GM18520 (cell line): ENCODE data around the gene REC8.
"Not testable (repeated sequence)": the region's sequence is repeated elsewhere in the genome, so short reads cannot be mapped to it uniquely, and the experiment has no call there.

ENCODE experiments used
- ATAC-seq: cut with Tn5 transposase; IDR thresholded peaks from one replicate; pipeline ENCODE4 v1.9.1; 2021; ENCODE audit not compliant: unreplicated experiment

REC8 gene

DNA sequence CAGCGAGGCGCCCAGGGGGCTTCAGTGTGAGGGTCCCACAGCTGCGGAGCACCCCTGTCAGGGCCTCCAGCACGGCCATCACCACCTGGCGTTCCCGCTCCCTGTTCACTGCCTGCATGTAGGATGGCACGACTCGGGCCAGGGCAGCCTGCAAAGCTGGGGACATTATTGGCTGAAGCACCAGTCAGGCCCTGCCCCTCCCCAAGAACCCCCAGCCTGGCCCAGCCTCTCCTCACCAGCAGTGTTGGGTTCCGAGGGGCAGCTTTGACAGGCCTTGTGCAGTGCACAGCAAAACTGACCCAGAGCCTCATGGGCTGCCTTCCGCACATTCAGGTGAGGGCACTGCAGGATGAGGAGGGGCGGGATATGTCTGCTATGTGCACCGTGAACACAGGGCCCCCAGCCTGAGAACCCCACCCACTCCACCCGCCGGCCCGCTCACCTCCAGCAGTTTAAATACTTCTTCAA lies 11.2 kb downstream of the REC8 start:
- ATAC-seq: no peak

DNA sequence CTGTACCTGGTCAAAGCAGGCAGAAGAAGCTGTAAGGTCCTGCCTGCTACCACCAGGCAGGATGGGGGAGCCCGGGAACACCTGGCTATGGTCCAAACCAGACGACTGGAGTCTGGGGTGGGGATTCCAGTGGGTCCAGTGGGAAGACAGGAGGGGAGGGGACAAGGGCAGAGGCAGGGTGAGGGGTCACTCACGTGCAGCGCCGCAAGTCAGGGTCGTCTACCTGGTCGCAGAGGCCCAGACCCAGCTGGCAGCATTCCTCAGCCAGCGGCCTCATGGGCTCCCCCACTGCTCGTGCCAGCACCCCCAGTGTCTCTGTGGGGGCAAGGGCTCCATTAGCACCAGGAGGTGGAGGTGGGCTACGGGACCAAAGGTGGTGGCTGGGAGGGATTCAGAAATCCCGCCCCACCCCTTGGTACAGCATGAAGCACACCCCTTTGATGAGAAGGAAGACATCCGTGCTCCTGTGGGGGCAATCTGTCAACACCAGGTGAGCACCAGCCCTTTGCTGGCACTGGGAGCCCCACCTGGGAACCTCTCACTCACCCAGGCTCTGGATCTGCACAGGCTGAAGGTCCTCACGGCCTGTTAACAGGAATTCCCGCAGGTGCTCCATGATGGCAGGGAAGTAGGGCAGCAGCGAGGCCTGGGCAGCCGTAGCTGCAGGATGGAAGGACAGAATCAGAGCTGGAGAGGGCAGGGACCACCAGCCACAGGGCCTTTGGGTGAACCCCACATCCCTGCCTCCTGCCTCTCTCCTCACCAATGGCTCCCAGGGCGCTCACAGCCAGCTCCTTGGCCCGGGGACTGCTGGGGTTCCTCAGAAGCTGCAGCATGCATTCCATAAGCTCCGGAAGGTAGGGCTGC lies 12.5 kb downstream of the REC8 start:
- no peak for ATAC-seq

- ATAC-seq: no peak
Measured at GRCh38 chr14:24185026-24185425, 13.1 kb downstream of the REC8 start.

DNA sequence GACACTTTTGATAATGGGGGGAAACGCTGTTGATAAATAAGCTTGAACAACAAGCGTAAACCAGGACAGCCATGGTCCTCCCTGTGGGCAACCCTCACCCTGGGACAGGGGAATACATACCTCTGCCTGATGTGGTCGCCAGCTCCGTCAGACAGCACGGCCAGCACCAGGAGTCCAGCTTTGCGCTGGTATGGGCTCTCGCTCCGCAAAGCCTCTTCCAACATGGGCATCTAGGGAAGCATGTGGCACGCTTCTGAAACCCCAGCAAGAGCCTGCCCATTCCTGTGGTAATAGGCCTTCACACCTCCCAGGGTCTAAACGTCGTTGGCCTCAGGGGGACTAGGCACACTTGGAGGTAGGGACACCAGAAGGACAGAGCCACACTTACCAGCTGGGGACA lies 13.9 kb downstream of the REC8 start:
- ATAC-seq: no peak

- no peak for ATAC-seq
Measured at GRCh38 chr14:24186831-24187538, 15.1 kb downstream of the REC8 start.

DNA sequence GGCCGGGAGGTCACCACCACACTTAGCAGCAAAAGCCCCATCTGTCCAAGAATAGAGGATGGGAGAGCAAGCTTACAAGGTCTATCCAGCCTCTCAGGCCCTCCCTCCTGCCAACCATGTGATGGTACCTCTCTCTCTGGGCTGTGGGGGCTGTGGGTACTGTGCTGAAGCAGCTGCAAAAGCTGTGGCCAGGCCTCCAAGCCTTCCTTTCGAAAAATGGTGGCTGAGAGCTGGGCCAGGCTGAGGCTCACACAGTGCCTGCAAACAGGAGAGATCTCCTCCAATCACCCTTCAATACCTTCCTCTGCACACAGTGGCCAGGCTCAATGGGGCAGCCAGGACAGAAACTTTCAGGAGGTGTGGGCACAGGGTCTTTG lies 15.6 kb downstream of the REC8 start:
- no peak for ATAC-seq

GRCh38 chr14:24188251-24189058 lies 16.6 kb downstream of the REC8 start, which contains the start of gene IPO4:
IPO4 (minus strand) TSS chr14:24188816; CDS start chr14:24188787, 29 bp downstream.
- ATAC-seq: peak; percentile 80

DNA sequence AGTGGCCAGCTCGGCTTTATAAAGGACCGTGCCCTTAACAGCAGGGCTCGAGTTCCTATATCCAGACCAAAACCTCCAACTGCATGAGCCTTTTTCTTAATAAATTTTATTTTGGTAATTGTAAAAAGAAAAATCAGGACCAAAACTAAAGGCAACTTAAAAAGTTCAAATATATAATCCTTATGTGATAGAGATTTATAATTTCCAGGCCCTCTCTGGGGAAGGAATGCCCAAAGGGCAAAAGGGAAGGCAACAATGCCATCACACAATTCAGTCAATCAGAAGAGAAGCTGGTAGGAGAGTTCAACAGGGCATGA lies 17.1 kb downstream of the REC8 start:
- no peak for ATAC-seq

DNA sequence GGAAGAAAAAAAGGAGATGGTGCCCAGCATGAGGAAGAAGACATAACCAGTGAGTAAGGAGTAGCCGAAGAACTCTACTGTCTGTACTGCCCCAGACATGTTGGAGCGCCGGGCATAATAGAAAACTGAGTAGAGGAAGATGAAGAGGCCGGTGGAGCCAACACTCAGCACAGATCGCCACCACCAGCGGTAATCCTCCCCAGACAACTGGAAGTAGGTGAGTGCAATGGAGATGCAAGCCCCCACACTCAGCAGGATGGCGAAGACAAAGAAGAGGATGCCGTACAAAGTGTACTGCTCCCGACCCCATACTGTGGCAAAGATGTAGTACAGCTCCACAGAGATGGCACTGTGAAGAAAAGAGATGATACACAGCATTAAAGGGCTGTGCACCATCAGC lies 17.6 kb downstream of the REC8 start:
- ATAC-seq: no peak

DNA sequence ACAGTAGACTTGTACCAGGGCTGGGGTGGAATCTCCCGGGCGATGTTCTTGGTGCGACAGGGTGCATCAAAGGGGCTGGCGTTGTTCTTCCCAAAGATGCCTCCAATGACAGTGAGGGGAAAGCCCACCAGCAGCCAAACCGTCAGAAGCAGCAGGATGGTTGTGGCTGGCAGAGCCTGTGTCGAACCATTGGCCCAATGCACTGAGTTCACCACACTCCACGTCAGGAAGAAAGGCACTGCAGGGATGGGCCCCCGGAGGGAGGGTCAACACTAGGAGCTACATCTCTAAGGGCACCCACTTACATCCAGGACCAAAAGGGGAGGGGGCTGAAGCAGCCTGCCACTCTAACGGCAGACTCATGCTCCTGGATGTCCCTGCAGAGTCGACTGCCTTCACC lies 18.5 kb downstream of the REC8 start:
- no peak for ATAC-seq

GRCh38 chr14:24192933-24193332 lies 21.1 kb downstream of the REC8 start:
- no peak for ATAC-seq

DNA sequence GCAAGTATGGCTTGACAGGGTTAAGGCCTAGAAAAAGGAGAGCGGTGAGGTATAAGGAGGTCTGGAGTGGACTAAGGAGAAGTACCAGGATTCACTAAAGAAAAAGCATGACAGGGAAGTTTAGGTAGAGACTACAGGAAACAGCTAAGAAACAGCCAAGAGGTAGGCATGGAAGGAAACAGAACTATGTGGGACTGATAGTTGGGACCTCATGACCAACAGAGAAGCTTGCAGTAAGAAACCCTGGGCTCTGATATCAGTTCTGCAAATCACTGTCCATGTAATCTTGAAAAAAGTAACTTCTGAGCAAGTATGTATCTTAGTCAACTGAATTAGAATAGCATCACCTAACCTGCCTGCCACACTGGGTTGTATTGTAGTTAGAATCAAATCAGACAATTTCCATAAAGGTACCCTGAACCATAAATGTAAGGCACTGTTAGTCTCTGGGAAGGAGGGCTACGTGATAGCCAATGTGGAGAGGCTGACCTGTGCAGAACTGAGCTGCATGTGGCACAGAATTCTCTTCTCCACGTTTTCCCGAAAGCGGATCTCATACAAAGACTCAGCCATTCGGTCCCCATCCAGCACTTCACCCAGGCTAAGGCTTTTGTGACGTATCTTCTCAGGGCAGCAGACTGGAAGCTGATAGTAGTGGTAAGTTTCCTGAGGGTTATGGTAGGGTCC lies 22.4 kb downstream of the REC8 start:
- no peak for ATAC-seq

DNA sequence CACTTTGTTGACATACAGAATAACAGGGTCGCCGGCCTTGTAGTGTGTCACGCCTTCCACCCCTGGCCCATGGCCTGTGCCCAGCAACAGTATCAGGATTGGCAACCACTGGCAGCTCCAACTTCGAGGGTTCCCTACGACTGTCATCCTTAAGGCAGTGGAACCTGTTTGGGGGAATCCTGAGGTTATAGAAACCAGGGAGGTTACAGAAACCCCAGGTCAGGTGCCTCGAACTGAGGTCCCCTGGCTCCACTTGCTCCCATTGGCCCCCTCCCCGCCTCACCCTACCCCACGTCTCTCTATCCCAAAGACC lies 22.9 kb downstream of the REC8 start:
- no peak for ATAC-seq

GRCh38 chr14:24195186-24196070 lies 23.5 kb downstream of the REC8 start, which contains the start of gene TM9SF1:
TM9SF1 (minus strand) TSS chr14:24195441; CDS start chr14:24195019, 422 bp downstream.
- peak; percentile 78 for ATAC-seq

GRCh38 chr14:24196071-24197055 lies 24.5 kb downstream of the REC8 start:
- ATAC-seq: peak; percentile 4

GRCh38 chr14:24197056-24197450 lies 25.2 kb downstream of the REC8 start:
- no peak for ATAC-seq

DNA sequence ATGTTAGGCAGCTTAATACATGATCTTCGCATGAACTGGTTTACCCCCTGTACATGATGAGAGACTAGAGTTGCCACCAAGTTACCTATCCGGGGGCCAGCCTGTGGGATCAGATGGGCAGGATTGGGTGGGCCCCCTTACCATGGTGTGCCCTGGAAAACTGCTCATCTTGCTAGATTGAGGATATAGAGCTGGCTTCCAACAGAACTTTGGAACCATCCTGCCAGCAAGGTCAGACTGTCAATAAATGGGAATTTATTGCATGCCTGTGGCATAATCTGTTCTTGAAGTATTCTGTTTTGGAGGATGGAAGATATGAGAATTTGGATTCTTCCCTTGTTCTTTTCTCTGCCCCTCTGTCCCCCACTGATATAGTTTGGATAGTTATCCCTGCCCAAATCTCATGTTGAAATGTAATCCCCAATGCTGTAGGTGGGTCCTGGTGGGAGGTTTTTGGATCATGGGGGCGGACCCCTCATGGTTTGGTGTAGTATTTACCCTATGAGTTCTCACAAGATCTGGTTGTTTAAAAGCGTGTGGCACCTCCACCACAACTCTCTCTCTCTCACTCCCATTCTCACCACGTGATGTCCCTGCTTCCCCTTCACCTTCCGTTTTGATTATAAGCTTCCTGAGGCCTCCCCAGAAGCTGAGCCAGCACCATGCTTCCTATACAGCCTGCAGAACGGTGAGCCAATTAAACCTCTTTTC lies 27.1 kb downstream of the REC8 start:
- ATAC-seq: no peak

DNA sequence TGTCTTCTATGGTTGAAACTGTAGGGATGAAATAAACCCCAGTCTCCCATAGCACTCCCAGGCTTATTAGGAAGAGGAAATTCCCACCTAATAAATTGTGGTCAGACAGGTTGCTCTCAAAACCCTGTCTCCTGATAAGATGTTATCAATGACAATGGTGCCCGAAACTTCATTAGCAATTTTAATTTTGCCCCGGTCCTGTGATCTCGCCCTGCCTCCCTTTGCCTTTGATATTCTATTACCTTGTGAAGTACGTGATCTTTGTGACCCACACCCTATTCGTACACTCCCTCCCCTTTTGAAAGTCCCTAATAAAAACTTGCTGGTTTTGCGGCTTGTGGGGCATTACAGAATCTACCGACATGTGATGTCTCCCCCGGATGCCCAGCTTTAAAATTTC lies 30.7 kb downstream of the REC8 start:
- not testable (repeated sequence) for ATAC-seq
